ENCODE results near the gene FAM161B.
"Not testable (repeated sequence)": the region's sequence is repeated elsewhere in the genome, so short reads cannot be mapped to it uniquely, and the experiment has no call there.

Gene FAM161B

GRCh38 chr14:73942180-73942579 is 7.7 kb downstream of the FAM161B start:
- no peak for DNase-seq (ENCODE audit: low spot score)

GRCh38 chr14:73937012-73937411 is 12.9 kb downstream of the FAM161B start:
- no peak for DNase-seq (ENCODE audit: low spot score)

- DNase-seq (ENCODE audit: low spot score): no peak
These were observed 13.3 kb downstream of the FAM161B start for GRCh38 chr14:73936548-73936947.

GRCh38 chr14:73935666-73936065 is 14.2 kb downstream of the FAM161B start:
- DNase-seq (ENCODE audit: low spot score): no peak

- DNase-seq (ENCODE audit: low spot score): no peak
These were observed 25.6 kb downstream of the FAM161B start for GRCh38 chr14:73924337-73924736.

- not testable (repeated sequence) for DNase-seq (ENCODE audit: low spot score)
These were observed 30.4 kb downstream of the FAM161B start for GRCh38 chr14:73919457-73919856.

GRCh38 chr14:73916324-73916723 is 33.6 kb downstream of the FAM161B start:
- DNase-seq (ENCODE audit: low spot score): no peak

- DNase-seq (ENCODE audit: low spot score): no peak
These were observed 36.6 kb downstream of the FAM161B start for GRCh38 chr14:73913256-73913655.

- DNase-seq (ENCODE audit: low spot score): no peak
These were observed 40.2 kb downstream of the FAM161B start for GRCh38 chr14:73909681-73910080.

GRCh38 chr14:73903028-73903427 is 46.9 kb downstream of the FAM161B start:
- DNase-seq (ENCODE audit: low spot score): no peak

GRCh38 chr14:73896521-73896920 is 53.4 kb downstream of the FAM161B start:
- DNase-seq (ENCODE audit: low spot score): no peak

GRCh38 chr14:73895939-73896338 is 54.0 kb downstream of the FAM161B start:
- no peak for DNase-seq (ENCODE audit: low spot score)

- DNase-seq (ENCODE audit: low spot score): not testable (repeated sequence)
These were observed 55.7 kb downstream of the FAM161B start for GRCh38 chr14:73894180-73894687.

GRCh38 chr14:73889376-73889775 is 60.5 kb downstream of the FAM161B start:
- DNase-seq (ENCODE audit: low spot score): no peak

- no peak for DNase-seq (ENCODE audit: low spot score)
These were observed 60.9 kb downstream of the FAM161B start for GRCh38 chr14:73888971-73889370.

GRCh38 chr14:73888460-73888725 is 61.5 kb downstream of the FAM161B start:
- DNase-seq (ENCODE audit: low spot score): no peak

- no peak for DNase-seq (ENCODE audit: low spot score)
These were observed 62.0 kb downstream of the FAM161B start for GRCh38 chr14:73887694-73888459.

- DNase-seq (ENCODE audit: low spot score): no peak
These were observed 62.6 kb downstream of the FAM161B start for GRCh38 chr14:73887318-73887616.

- peak; percentile 90 for DNase-seq (ENCODE audit: low spot score)
These were observed 63.2 kb downstream of the FAM161B start, which contains the start of gene ZNF410 for GRCh38 chr14:73886449-73887317. ZNF410 (plus strand) TSS chr14:73886859; CDS start chr14:73892176, 5,317 bp downstream.

- DNase-seq (ENCODE audit: low spot score): no peak
These were observed 65.3 kb downstream of the FAM161B start for GRCh38 chr14:73884438-73885190.
